ENCODE results near the gene DHCR7. TPM values are rescaled to one million over a fixed set of nuclear protein-coding genes. Genes with fewer than 3 reads are reported as not detected.

DHCR7 gene
- total RNA-seq, 1 donor from 2014 or later = 145 TPM

DNA sequence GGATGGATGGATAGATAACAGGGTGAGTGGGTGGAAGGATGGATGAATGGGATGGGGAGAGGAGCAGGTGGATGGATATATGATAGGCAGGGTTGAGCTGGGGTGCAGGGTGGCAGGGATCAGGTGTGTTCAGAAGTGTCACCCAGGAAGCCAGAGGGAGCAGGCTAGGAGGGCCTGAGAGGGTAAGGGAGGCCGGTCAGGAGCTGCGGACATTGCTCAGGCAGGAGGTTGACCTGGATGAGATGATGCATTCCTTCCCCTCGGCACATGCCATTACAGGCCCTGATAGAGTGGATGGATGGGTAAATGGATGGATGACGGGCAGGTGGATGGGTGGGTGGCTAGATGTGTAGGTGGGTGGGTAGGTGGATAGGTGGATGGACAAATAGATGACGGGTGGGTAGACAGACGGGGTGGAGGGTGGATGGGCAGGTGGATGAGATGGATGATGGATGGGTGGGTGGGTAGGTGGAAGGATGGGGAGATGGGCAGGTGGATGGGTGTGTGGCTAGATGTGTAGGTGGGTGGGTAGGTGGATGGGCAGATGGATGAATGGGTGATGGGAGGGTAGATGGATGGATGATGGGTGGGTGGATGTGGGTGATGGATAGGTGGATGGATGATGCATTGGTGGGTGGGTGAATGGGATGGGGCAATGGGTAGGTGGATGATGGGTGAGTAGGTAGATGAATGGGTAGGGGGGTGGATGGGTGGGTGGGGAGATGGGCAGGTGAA, 8.0 kb downstream of the DHCR7 start:
- H3K27me3 Mint-ChIP-seq (ENCODE audit: unreplicated experiment) = peaks cover 3% of the 10 kb centered on the region
- no peak overlapping the region for H3K27ac Mint-ChIP-seq (ENCODE audit: unreplicated experiment)
- H3K4me1 Mint-ChIP-seq (ENCODE audit: low read depth, unreplicated experiment) = no peaks in the 10 kb centered on the region
- H3K36me3 Mint-ChIP-seq (ENCODE audit: unreplicated experiment) = peaks cover 5% of the 10 kb centered on the region
- H3K9me3 Mint-ChIP-seq (ENCODE audit: unreplicated experiment) = peaks cover 3% of the 10 kb centered on the region
- no peak for DNase-seq
- TF ChIP-seq, protein P1, sequence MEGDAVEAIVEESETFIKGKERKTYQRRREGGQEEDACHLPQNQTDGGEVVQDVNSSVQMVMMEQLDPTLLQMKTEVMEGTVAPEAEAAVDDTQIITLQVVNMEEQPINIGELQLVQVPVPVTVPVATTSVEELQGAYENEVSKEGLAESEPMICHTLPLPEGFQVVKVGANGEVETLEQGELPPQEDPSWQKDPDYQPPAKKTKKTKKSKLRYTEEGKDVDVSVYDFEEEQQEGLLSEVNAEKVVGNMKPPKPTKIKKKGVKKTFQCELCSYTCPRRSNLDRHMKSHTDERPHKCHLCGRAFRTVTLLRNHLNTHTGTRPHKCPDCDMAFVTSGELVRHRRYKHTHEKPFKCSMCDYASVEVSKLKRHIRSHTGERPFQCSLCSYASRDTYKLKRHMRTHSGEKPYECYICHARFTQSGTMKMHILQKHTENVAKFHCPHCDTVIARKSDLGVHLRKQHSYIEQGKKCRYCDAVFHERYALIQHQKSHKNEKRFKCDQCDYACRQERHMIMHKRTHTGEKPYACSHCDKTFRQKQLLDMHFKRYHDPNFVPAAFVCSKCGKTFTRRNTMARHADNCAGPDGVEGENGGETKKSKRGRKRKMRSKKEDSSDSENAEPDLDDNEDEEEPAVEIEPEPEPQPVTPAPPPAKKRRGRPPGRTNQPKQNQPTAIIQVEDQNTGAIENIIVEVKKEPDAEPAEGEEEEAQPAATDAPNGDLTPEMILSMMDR (IDR thresholded peaks at IDR 0.05; ENCODE audit: partially characterized antibody, unreplicated experiment) = no peak
- no peak overlapping the region for H3K4me3 Mint-ChIP-seq (ENCODE audit: unreplicated experiment)

- no peak for DNase-seq
- Mint-ChIP-seq H3K27me3 (ENCODE audit: unreplicated experiment) (peaks cover 3% of the 10 kb centered on the region), H3K9me3 (ENCODE audit: unreplicated experiment) (peaks cover 5% of the 10 kb centered on the region), H3K4me3 (ENCODE audit: unreplicated experiment) (no peak overlapping the region), H3K36me3 (ENCODE audit: unreplicated experiment) (no peaks in the 10 kb centered on the region), H3K27ac (ENCODE audit: unreplicated experiment) (no peak overlapping the region), H3K4me1 (ENCODE audit: low read depth, unreplicated experiment) (no peaks in the 10 kb centered on the region)
- TF ChIP-seq, protein P1 (IDR thresholded peaks at IDR 0.05; ENCODE audit: partially characterized antibody, unreplicated experiment) = no peak
Measured at GRCh38 chr11:71438650-71439049, 9.5 kb downstream of the DHCR7 start.

DNA sequence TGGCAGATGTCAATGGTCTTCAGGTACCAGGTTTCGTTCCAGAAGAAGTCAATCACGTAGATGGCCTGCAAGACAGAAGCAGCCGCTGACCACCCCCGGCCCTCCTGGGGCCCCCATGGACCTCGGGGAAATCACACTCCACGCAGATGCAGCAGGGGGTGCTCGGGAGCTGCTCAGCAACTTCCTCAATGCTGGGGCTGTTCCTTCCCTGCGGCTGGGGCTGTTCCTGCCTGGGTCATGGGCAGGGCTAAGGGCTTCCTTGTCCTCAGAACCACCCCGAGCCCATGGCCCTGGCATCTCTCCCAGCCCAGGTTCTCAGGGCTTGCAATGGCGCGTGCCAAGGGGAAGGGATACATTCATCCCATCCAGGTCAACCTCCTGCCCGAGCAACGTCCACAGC, 10.3 kb downstream of the DHCR7 start:
- no peak for DNase-seq
- peaks cover 3% of the 10 kb centered on the region for H3K27me3 Mint-ChIP-seq (ENCODE audit: unreplicated experiment)
- H3K4me1 Mint-ChIP-seq (ENCODE audit: low read depth, unreplicated experiment) = no peaks in the 10 kb centered on the region
- peaks cover 5% of the 10 kb centered on the region for H3K9me3 Mint-ChIP-seq (ENCODE audit: unreplicated experiment)
- TF ChIP-seq, protein P1 (IDR thresholded peaks at IDR 0.05; ENCODE audit: partially characterized antibody, unreplicated experiment) = no peak
- H3K4me3 Mint-ChIP-seq (ENCODE audit: unreplicated experiment) = no peak overlapping the region
- H3K27ac Mint-ChIP-seq (ENCODE audit: unreplicated experiment) = no peak overlapping the region
- H3K36me3 Mint-ChIP-seq (ENCODE audit: unreplicated experiment) = no peaks in the 10 kb centered on the region

GRCh38 chr11:71437399-71437798, 10.8 kb downstream of the DHCR7 start:
- Mint-ChIP-seq H3K27ac (ENCODE audit: unreplicated experiment) (no peak overlapping the region), H3K4me3 (ENCODE audit: unreplicated experiment) (no peak overlapping the region), H3K4me1 (ENCODE audit: low read depth, unreplicated experiment) (no peaks in the 10 kb centered on the region), H3K9me3 (ENCODE audit: unreplicated experiment) (peaks cover 5% of the 10 kb centered on the region), H3K27me3 (ENCODE audit: unreplicated experiment) (peaks cover 3% of the 10 kb centered on the region), H3K36me3 (ENCODE audit: unreplicated experiment) (no peaks in the 10 kb centered on the region)
- TF ChIP-seq, protein P1 (IDR thresholded peaks at IDR 0.05; ENCODE audit: partially characterized antibody, unreplicated experiment) = no peak
- DNase-seq = no peak

- H3K9me3 Mint-ChIP-seq (ENCODE audit: unreplicated experiment) = peaks cover 5% of the 10 kb centered on the region
- TF ChIP-seq, protein P1 (IDR thresholded peaks at IDR 0.05; ENCODE audit: partially characterized antibody, unreplicated experiment) = no peak
- no peak for DNase-seq
Measured at GRCh38 chr11:71436861-71437260, 11.3 kb downstream of the DHCR7 start.

More at GRCh38 chr11:71436861-71437260, 11.3 kb downstream of the DHCR7 start:
- H3K36me3 Mint-ChIP-seq (ENCODE audit: unreplicated experiment) = no peaks in the 10 kb centered on the region
- H3K27ac Mint-ChIP-seq (ENCODE audit: unreplicated experiment) = no peak overlapping the region
- peaks cover 3% of the 10 kb centered on the region for H3K27me3 Mint-ChIP-seq (ENCODE audit: unreplicated experiment)
- no peaks in the 10 kb centered on the region for H3K4me1 Mint-ChIP-seq (ENCODE audit: low read depth, unreplicated experiment)
- no peak overlapping the region for H3K4me3 Mint-ChIP-seq (ENCODE audit: unreplicated experiment)

Data from glutamatergic neuron (in vitro differentiated cells).